ENCODE data around the gene MOB3B. TPM values are rescaled to one million over a fixed set of nuclear protein-coding genes. Genes with fewer than 3 reads are reported as not detected.

Gene MOB3B
- total RNA-seq, 4 donors from 2014 or later: 16.2 to 23.7 (median 19.7) TPM

DNA sequence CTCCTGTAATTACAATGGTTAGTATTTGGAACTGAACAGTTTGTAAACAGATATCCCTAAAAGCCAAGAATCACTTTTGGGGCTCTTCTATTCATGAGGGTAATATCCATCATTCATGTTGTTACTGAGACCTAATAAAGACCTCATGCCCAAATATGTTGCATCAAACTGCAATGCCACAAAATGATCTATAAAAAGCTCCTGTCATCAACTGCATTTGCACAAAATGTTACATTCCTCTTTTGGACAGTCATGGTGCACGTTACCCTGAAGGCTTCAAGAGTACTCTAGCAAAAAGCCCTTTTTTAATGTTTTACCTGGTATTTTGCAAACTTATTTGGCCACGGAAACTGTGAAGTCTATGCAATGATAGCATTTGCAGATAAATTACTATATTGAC is 218.4 kb downstream of the MOB3B start:
- no peaks in the 10 kb centered on the region for H3K36me3 ChIP-seq
- TF ChIP-seq EP300 (IDR thresholded peaks at IDR 0.05) (no peak), POLR2A (IDR thresholded peaks at IDR 0.05) (no peak)
- TF ChIP-seq, protein P1, sequence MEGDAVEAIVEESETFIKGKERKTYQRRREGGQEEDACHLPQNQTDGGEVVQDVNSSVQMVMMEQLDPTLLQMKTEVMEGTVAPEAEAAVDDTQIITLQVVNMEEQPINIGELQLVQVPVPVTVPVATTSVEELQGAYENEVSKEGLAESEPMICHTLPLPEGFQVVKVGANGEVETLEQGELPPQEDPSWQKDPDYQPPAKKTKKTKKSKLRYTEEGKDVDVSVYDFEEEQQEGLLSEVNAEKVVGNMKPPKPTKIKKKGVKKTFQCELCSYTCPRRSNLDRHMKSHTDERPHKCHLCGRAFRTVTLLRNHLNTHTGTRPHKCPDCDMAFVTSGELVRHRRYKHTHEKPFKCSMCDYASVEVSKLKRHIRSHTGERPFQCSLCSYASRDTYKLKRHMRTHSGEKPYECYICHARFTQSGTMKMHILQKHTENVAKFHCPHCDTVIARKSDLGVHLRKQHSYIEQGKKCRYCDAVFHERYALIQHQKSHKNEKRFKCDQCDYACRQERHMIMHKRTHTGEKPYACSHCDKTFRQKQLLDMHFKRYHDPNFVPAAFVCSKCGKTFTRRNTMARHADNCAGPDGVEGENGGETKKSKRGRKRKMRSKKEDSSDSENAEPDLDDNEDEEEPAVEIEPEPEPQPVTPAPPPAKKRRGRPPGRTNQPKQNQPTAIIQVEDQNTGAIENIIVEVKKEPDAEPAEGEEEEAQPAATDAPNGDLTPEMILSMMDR (IDR thresholded peaks at IDR 0.05): no peak

GRCh38 chr9:27310582-27310981 is 219.0 kb downstream of the MOB3B start:
- no peak for DNase-seq (ENCODE audit: low spot score in 2 of 2)
- H3K36me3 ChIP-seq: no peaks in the 10 kb centered on the region
- H3K9me3 ChIP-seq: no peaks in the 10 kb centered on the region
- H3K27ac ChIP-seq: no peak overlapping the region
- H3K27me3 ChIP-seq: no peaks in the 10 kb centered on the region
- TF ChIP-seq POLR2A (IDR thresholded peaks at IDR 0.05): no peak
- TF ChIP-seq, protein P1 (IDR thresholded peaks at IDR 0.05): no peak
- TF ChIP-seq EP300 (IDR thresholded peaks at IDR 0.05): no peak
- WGBS, 2 donors: 56 to 72% methylated on average over 2 of the region's 2 CpGs
- H3K4me1 ChIP-seq: no peaks in the 10 kb centered on the region
- H3K4me3 ChIP-seq: no peak overlapping the region

More for the DNA sequence above, 218.4 kb downstream of the MOB3B start:
- no peaks in the 10 kb centered on the region for H3K27me3 ChIP-seq
- H3K4me1 ChIP-seq: no peaks in the 10 kb centered on the region
- no peak overlapping the region for H3K4me3 ChIP-seq
- DNase-seq (ENCODE audit: low spot score in 2 of 2): no peak
- H3K27ac ChIP-seq: no peak overlapping the region
- no peaks in the 10 kb centered on the region for H3K9me3 ChIP-seq
- 86 to 91% methylated on average over 2 of the region's 2 CpGs for WGBS, 2 donors

- H3K4me1 ChIP-seq: no peaks in the 10 kb centered on the region
- no peaks in the 10 kb centered on the region for H3K9me3 ChIP-seq
- H3K4me3 ChIP-seq: no peak overlapping the region
- no peak for DNase-seq (ENCODE audit: low spot score in 2 of 2)
- H3K36me3 ChIP-seq: no peaks in the 10 kb centered on the region
- WGBS, 2 donors: 79 to 80% methylated on average over 4 of the region's 4 CpGs
- H3K27me3 ChIP-seq: no peaks in the 10 kb centered on the region
- TF ChIP-seq EP300 (IDR thresholded peaks at IDR 0.05): no peak
- TF ChIP-seq POLR2A (IDR thresholded peaks at IDR 0.05): no peak
- TF ChIP-seq, protein P1 (IDR thresholded peaks at IDR 0.05): no peak
- no peak overlapping the region for H3K27ac ChIP-seq
Observed at GRCh38 chr9:27308691-27309390, 220.8 kb downstream of the MOB3B start.

GRCh38 chr9:27304521-27304920 is 225.1 kb downstream of the MOB3B start:
- H3K4me1 ChIP-seq: no peaks in the 10 kb centered on the region
- no peak overlapping the region for H3K27ac ChIP-seq
- peaks cover 0 to 3% (median 0%) of the 10 kb centered on the region in 4 donors for H3K9me3 ChIP-seq
- no peaks in the 10 kb centered on the region for H3K27me3 ChIP-seq
- no peak for TF ChIP-seq POLR2A (IDR thresholded peaks at IDR 0.05)
- TF ChIP-seq EP300 (IDR thresholded peaks at IDR 0.05): no peak
- TF ChIP-seq, protein P1 (IDR thresholded peaks at IDR 0.05): no peak
- no peaks in the 10 kb centered on the region for H3K36me3 ChIP-seq
- no peak for DNase-seq (ENCODE audit: low spot score in 2 of 2)
- no peak overlapping the region for H3K4me3 ChIP-seq
- WGBS, 2 donors: 54 to 73% methylated on average over 1 of the region's 1 CpG

GRCh38 chr9:27303219-27303618 is 226.4 kb downstream of the MOB3B start:
- H3K27ac ChIP-seq: no peak overlapping the region
- no peak for DNase-seq (ENCODE audit: low spot score in 2 of 2)
- H3K9me3 ChIP-seq: peaks cover 0 to 3% (median 0%) of the 10 kb centered on the region in 4 donors
- H3K4me3 ChIP-seq: no peak overlapping the region
- H3K27me3 ChIP-seq: no peaks in the 10 kb centered on the region
- no peak for TF ChIP-seq EP300 (IDR thresholded peaks at IDR 0.05)
- no peak for TF ChIP-seq POLR2A (IDR thresholded peaks at IDR 0.05)
- TF ChIP-seq, protein P1 (IDR thresholded peaks at IDR 0.05): no peak
- H3K36me3 ChIP-seq: no peaks in the 10 kb centered on the region
- H3K4me1 ChIP-seq: no peaks in the 10 kb centered on the region
- WGBS, 2 donors: 27 to 37% methylated on average over 5 to 6 of the region's 6 CpGs
